Measurements from ENCODE around the gene TCF12. TPM values are rescaled to one million over a fixed set of nuclear protein-coding genes. Genes with fewer than 3 reads are reported as not detected.

Gene TCF12
- total RNA-seq, 4 donors from 2014 or later, result 105 to 446 (median 180) TPM

DNA sequence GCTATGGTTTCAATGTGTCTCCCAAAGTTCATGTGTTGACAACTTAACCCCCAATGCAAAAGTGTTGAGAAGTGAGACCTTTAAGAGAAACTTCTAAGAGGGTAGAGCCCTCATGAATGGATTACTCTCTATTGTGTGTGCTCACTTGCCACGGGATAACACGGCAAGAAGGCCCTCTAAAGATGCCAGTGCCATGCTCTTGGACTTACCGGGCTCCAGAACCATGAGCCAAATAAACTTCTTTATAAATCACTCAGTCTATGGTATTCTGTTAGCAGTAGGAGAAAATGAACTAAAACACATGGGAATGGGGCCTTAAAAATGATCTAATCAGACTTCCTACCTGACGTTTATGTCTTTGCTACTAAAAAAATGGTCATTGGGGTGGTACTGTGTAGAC is 2.6 kb upstream of the TCF12 start:
- no peak for DNase-seq
- TF ChIP-seq, protein P1, sequence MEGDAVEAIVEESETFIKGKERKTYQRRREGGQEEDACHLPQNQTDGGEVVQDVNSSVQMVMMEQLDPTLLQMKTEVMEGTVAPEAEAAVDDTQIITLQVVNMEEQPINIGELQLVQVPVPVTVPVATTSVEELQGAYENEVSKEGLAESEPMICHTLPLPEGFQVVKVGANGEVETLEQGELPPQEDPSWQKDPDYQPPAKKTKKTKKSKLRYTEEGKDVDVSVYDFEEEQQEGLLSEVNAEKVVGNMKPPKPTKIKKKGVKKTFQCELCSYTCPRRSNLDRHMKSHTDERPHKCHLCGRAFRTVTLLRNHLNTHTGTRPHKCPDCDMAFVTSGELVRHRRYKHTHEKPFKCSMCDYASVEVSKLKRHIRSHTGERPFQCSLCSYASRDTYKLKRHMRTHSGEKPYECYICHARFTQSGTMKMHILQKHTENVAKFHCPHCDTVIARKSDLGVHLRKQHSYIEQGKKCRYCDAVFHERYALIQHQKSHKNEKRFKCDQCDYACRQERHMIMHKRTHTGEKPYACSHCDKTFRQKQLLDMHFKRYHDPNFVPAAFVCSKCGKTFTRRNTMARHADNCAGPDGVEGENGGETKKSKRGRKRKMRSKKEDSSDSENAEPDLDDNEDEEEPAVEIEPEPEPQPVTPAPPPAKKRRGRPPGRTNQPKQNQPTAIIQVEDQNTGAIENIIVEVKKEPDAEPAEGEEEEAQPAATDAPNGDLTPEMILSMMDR (IDR thresholded peaks at IDR 0.05), result no peak
- TF ChIP-seq EP300 (IDR thresholded peaks at IDR 0.05; ENCODE audit: low read depth) (no peak), POLR2A (IDR thresholded peaks at IDR 0.05) (no peak), POLR2AphosphoS5 (IDR thresholded peaks at IDR 0.05) (no peak)
- 93 to 95% methylated on average over 4 of the region's 4 CpGs for WGBS, 2 donors (ENCODE audit: low coverage in 1 of 2)
- peaks cover 0 to 23% (median 15%) of the 10 kb centered on the region in 4 donors for H3K4me1 ChIP-seq
- intact Hi-C loops (cut with DNase I; ENCODE audit: low total_unique reads), result no loop called here
- H3K27me3 ChIP-seq, result no peaks in the 10 kb centered on the region
- H3K27ac ChIP-seq, result no peak overlapping the region
- in situ Hi-C loops (cut with MboI; ENCODE audit: low pct_ligation_motif_present in 1 of 4, low pct_unique_long_range_greater_than_20kb in 1 of 4, low sequenced_read_pairs in 3 of 4), result loop anchor here in 1 of 4 donors (25.0 kb wide), 1 partner anchor 221 kb away; no protein-coding TSS in a partner anchor
- H3K4me3 ChIP-seq, result no peak overlapping the region
- H3K36me3 ChIP-seq, result no peaks in the 10 kb centered on the region
- H3K9me3 ChIP-seq, result no peaks in the 10 kb centered on the region

DNA sequence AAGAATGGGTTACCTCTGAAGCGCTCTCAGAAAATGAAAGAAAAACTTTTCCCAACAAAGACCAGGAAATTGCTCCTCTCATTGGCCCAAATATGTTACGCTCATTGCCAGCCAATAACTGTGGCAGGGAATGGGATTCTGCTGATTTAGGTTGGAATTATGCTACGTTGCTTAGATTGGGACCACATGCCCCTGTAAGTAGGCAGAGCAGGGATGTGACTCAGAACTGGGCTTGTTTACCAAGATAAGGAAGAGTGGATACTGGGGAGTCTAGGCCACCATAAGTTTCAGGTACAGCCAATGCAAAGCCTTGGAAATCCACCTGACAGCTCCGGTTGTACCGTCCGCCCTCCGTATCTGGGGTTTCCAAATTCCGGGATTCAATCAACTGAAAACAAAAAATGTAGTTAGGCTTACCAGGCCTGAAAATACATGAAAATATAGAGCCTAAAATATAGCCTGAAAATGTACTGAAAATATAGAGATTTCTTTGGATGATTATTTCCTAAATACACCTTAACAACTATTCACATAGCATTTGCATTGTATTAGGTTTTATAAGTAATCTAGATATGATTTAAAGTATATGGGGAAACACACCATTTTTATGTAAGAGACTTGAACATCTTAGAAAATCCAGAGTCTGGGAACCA is 1.5 kb upstream of the TCF12 start:
- intact Hi-C loops (cut with DNase I; ENCODE audit: low total_unique reads), result no loop called here
- H3K4me3 ChIP-seq, result peak overlapping the region in 3 of 4 donors; percentile 90 to 99 (median 92)
- 96 to 97% methylated on average over 7 to 8 of the region's 8 CpGs for WGBS, 2 donors (ENCODE audit: low coverage in 1 of 2)
- in situ Hi-C loops (cut with MboI; ENCODE audit: low pct_ligation_motif_present in 1 of 4, low pct_unique_long_range_greater_than_20kb in 1 of 4, low sequenced_read_pairs in 3 of 4), result loop anchor here in 1 of 4 donors (25.0 kb wide), 1 partner anchor 220 kb away; no protein-coding TSS in a partner anchor
- H3K27me3 ChIP-seq, result no peaks in the 10 kb centered on the region
- no peaks in the 10 kb centered on the region for H3K36me3 ChIP-seq
- H3K9me3 ChIP-seq, result no peaks in the 10 kb centered on the region
- no peak for DNase-seq
- TF ChIP-seq, protein P1 (IDR thresholded peaks at IDR 0.05), result no peak
- TF ChIP-seq POLR2A (IDR thresholded peaks at IDR 0.05), result no peak
- TF ChIP-seq EP300 (IDR thresholded peaks at IDR 0.05; ENCODE audit: low read depth), result no peak
- no peak for TF ChIP-seq POLR2AphosphoS5 (IDR thresholded peaks at IDR 0.05)
- peak overlapping the region; percentile 96 to 99 (median 98) for H3K27ac ChIP-seq
- H3K4me1 ChIP-seq, result peaks cover 0 to 34% (median 16%) of the 10 kb centered on the region in 4 donors

DNA sequence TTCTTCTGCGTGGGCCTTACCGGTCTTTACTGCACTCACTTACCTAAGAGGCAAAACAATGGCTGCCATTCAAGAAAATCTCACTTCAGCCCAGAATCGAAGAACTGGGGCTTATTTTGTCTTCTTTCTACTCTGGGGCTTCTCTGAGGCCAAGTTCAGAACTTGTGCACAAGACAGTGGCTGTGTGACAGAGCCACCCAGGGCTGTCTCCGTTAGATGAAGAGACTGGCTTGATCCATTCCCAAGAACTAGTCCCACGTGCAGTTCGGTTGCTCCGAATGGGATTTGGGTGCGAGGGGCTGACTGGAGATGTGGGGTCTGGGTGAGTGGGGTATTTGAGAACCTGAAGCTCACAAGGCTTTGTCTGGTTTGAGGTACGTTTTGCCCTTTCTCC is 795 bp upstream of the TCF12 start:
- Histone ChIP-seq H3K4me1 (peaks cover 0 to 41% (median 22%) of the 10 kb centered on the region in 4 donors), H3K36me3 (no peaks in the 10 kb centered on the region), H3K27ac (peak overlapping the region; percentile 96 to 99 (median 98)), H3K4me3 (peak overlapping the region; percentile 85 to 99 (median 91)), H3K27me3 (no peaks in the 10 kb centered on the region), H3K9me3 (no peaks in the 10 kb centered on the region)
- TF ChIP-seq, protein P1 (IDR thresholded peaks at IDR 0.05), result no peak
- no peak for TF ChIP-seq EP300 (IDR thresholded peaks at IDR 0.05; ENCODE audit: low read depth)
- TF ChIP-seq POLR2A (IDR thresholded peaks at IDR 0.05), result no peak
- TF ChIP-seq POLR2AphosphoS5 (IDR thresholded peaks at IDR 0.05), result no peak
- in situ Hi-C loops (cut with MboI; ENCODE audit: low pct_ligation_motif_present in 1 of 4, low pct_unique_long_range_greater_than_20kb in 1 of 4, low sequenced_read_pairs in 3 of 4), result loop anchor here in 1 of 4 donors (25.0 kb wide), 1 partner anchor 220 kb away; no protein-coding TSS in a partner anchor
- intact Hi-C loops (cut with DNase I; ENCODE audit: low total_unique reads), result loop anchor here (2.0 kb wide), 1 partner anchor 31 kb away; no protein-coding TSS in a partner anchor
- DNase-seq, result no peak
- WGBS, 2 donors (ENCODE audit: low coverage in 1 of 2), result 20 to 29% methylated on average over 2 to 9 of the region's 9 CpGs

DNA sequence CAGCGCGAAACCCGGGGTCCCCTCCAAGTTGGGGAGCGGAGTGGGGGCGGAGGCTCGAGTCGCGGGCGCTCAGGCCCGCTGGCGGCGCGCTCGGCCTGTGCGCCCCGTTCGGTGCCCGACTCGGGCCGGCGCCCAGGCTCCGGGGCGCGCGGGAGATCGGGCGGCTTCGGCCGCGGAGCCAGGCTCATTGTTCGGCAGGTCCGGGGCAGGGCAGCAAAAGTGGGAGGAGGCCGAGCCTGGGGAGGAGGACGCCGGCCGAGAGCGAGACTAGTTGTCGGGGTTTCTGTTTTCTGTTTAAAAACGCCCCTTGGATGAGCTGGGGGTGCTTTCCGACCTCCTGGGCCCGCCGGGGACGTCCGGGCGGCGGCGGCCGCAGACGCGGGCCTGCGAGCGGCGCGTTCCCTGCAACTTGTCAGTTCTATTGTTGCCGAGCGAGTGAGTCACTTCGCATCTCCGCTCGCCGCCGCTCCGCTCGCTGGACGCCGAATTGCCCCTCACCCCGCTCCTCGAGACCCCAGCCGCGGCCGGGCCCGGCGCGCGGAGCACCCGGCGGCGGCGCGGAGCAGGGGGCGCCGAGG is 676 bp downstream of the TCF12 start:
- no peaks in the 10 kb centered on the region for H3K9me3 ChIP-seq
- peak in 2 of 3 donors; percentile 60 to 64 for TF ChIP-seq POLR2AphosphoS5 (IDR thresholded peaks at IDR 0.05)
- TF ChIP-seq, protein P1 (IDR thresholded peaks at IDR 0.05), result no peak
- DNase-seq, result peak; percentile 61
- intact Hi-C loops (cut with DNase I; ENCODE audit: low total_unique reads), result loop anchor here (2.0 kb wide), 1 partner anchor 32 kb away; no protein-coding TSS in a partner anchor
- peaks cover under 1 to 56% (median 28%) of the 10 kb centered on the region in 4 donors for H3K4me1 ChIP-seq
- H3K27me3 ChIP-seq, result no peaks in the 10 kb centered on the region
- 0% methylated on average over 35 of the region's 81 CpGs; no CpG with 5 or more reads in 1 of the 2 donors for WGBS, 2 donors (ENCODE audit: low coverage in 1 of 2)
- no peaks in the 10 kb centered on the region for H3K36me3 ChIP-seq
- peak overlapping the region; percentile 85 to 99 (median 91) for H3K4me3 ChIP-seq
- in situ Hi-C loops (cut with MboI; ENCODE audit: low pct_ligation_motif_present in 1 of 4, low pct_unique_long_range_greater_than_20kb in 1 of 4, low sequenced_read_pairs in 3 of 4), result loop anchor here in 1 of 4 donors (25.0 kb wide), 1 partner anchor 218 kb away; no protein-coding TSS in a partner anchor
- peak overlapping the region; percentile 96 to 99 (median 98) for H3K27ac ChIP-seq

All from transverse colon (tissue), 4 donors.